Astrocyte of the cerebellum (primary cell): Measurements from ENCODE around the gene TNIK.
"Not testable (repeated sequence)": the region's sequence is repeated elsewhere in the genome, so short reads cannot be mapped to it uniquely, and the experiment has no call there.

Experiments
- DNase-seq: peaks from one replicate; pipeline ENCODE4 v3.0.0-alpha.2; 2011; ENCODE audit warnings: low read depth
- H3K4me3 ChIP-seq: 2 replicates; pipeline ENCODE4 v1.5.1; 2011; ENCODE audit warnings: mild to moderate bottlenecking, low read depth, low read length, moderate library complexity
- CTCF ChIP-seq: IDR thresholded peaks from 2 replicates; pipeline ENCODE4 v1.5.1; 2012; ENCODE audit warnings: low read length, low read depth, moderate library complexity, mild to moderate bottlenecking; ENCODE audit errors: missing control alignments
- in situ Hi-C: cut with HindIII; loops from 2 replicates; pipeline ENCODE4 v1.10.0; 2017; ENCODE audit warnings: low sequenced_read_pairs

TNIK gene

GRCh38 chr3:171122240-171122639, 338.0 kb downstream of the TNIK start:
- DNase-seq: no peak
- H3K4me3 ChIP-seq: no peak overlapping the region
- in situ Hi-C loops: no loop called here
- TF ChIP-seq CTCF: no peak

GRCh38 chr3:171121801-171122200, 338.4 kb downstream of the TNIK start:
- H3K4me3 ChIP-seq: no peak overlapping the region
- TF ChIP-seq CTCF: no peak
- in situ Hi-C loops: no loop called here
- DNase-seq: no peak

- in situ Hi-C loops, DNase-seq, H3K4me3 ChIP-seq: not testable (repeated sequence)
Measured at GRCh38 chr3:171119402-171119801, 340.8 kb downstream of the TNIK start.

DNA sequence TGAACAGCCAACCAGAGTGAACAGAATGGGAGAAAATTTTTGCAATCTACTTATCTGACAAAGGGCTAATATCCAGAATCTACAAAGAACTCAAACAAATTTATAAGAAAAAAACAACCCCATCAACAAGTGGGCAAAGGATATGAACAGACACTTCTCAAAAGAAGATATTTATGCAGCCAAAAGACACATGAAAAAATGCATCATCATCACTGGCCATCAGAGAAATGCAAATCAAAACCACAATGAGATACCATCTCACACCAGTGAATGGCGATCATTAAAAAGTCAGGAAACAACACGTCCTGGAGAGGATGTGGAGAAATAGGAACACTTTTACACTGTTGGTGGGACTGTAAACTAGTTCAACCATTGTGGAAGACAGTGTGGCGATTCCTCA, 341.2 kb downstream of the TNIK start:
- H3K4me3 ChIP-seq, in situ Hi-C loops, DNase-seq: not testable (repeated sequence)

- no peak overlapping the region for H3K4me3 ChIP-seq
- DNase-seq: no peak
- in situ Hi-C loops: no loop called here
Measured at GRCh38 chr3:171116824-171117395, 343.3 kb downstream of the TNIK start.

GRCh38 chr3:171116365-171116764, 343.8 kb downstream of the TNIK start:
- TF ChIP-seq CTCF: no peak
- peak; percentile 23 for DNase-seq
- in situ Hi-C loops: no loop called here
- H3K4me3 ChIP-seq: no peak overlapping the region

More at GRCh38 chr3:171116824-171117395, 343.3 kb downstream of the TNIK start:
- TF ChIP-seq CTCF: no peak

DNA sequence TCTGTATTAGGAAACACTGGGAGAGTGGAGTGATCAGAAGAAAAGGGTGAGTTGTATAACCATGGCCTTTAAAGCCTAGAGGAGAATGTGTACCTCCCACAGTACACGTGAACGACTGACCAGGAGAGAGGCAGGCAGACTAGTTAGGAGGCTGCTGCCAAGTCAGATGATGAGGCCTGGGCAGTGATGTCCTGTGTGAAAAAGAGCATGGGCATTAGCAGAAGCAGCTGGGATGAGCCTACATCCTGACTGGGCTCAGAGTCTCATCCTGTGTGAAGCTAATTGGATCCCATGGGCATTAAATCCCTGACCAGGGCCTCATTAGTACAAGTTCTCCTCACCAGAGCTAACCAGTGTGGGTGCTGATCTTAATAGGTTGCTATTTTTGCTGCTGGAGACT, 344.5 kb downstream of the TNIK start:
- no peak overlapping the region for H3K4me3 ChIP-seq
- in situ Hi-C loops: no loop called here

More for the DNA sequence above, 344.5 kb downstream of the TNIK start:
- no peak for TF ChIP-seq CTCF
- no peak for DNase-seq
